Endothelial cell of umbilical vein (primary cell): ENCODE results near the gene F5.

Experiments
- EZH2 ChIP-seq: IDR thresholded peaks from 2 replicates; pipeline ENCODE4 v1.6.1; 2012; ENCODE audit warnings: borderline replicate concordance, low read depth, mild to moderate bottlenecking, moderate library complexity, low read length, inconsistent platforms; ENCODE audit not compliant: severe bottlenecking
- JUN ChIP-seq: IDR thresholded peaks from 2 replicates; pipeline ENCODE4 v1.6.1; 2011; ENCODE audit warnings: borderline replicate concordance, low read depth; ENCODE audit not compliant: insufficient read length, insufficient read depth
- POLR2A ChIP-seq: IDR thresholded peaks from 2 replicates; pipeline ENCODE4 v1.6.1; 2012; ENCODE audit warnings: low read depth, mild to moderate bottlenecking, control low read depth, low read length
- POLR2AphosphoS5 ChIP-seq: IDR thresholded peaks from 2 replicates; pipeline ENCODE4 v1.6.1; 2012; ENCODE audit warnings: low read depth, mild to moderate bottlenecking, control low read depth, low read length, moderate library complexity; ENCODE audit not compliant: insufficient read depth
- TF ChIP-seq, protein P1 (sequence below), 2 donors: IDR thresholded peaks; 1 replicate in 1 of 2; 2 replicates in 1 of 2; pipeline ENCODE4 v1.5.1; 2011; ENCODE audit warnings: low read length in 2 of 2, mild to moderate bottlenecking in 2 of 2, moderate library complexity in 2 of 2, control low read depth in 1 of 2, inconsistent platforms in 1 of 2, low read depth in 1 of 2; ENCODE audit not compliant: insufficient read depth in 1 of 2; ENCODE audit errors: extremely low read depth in 1 of 2
- TF ChIP-seq, protein P2 (sequence below): IDR thresholded peaks from 2 replicates; pipeline ENCODE4 v1.6.1; 2011; ENCODE audit not compliant: insufficient read depth, insufficient read length

DNA sequence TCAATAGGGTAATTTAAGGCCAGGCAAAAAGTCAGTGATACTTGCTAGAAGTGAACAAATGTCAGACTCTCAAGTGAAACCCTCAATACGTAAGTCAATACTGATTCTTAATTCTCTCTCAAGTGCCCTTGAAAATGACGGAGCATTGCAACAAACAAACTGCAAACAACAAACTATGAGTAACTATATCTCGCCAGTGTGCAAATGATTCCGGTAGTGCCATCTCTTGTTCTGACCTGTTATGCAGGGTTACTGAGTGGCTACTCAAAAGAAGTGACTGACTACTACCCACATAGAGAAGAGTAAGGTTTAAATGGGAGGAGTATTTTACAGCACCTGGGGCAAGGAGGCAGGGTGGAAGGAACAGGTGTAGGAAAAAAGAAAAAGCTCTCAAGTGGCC is 102.2 kb downstream of the F5 start:
- TF ChIP-seq EZH2: no peak
- TF ChIP-seq, protein P1, sequence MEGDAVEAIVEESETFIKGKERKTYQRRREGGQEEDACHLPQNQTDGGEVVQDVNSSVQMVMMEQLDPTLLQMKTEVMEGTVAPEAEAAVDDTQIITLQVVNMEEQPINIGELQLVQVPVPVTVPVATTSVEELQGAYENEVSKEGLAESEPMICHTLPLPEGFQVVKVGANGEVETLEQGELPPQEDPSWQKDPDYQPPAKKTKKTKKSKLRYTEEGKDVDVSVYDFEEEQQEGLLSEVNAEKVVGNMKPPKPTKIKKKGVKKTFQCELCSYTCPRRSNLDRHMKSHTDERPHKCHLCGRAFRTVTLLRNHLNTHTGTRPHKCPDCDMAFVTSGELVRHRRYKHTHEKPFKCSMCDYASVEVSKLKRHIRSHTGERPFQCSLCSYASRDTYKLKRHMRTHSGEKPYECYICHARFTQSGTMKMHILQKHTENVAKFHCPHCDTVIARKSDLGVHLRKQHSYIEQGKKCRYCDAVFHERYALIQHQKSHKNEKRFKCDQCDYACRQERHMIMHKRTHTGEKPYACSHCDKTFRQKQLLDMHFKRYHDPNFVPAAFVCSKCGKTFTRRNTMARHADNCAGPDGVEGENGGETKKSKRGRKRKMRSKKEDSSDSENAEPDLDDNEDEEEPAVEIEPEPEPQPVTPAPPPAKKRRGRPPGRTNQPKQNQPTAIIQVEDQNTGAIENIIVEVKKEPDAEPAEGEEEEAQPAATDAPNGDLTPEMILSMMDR (IDR thresholded peaks at IDR 0.05; ENCODE audit: extremely low read depth in 1 of 2, insufficient read depth in 1 of 2, low read depth in 1 of 2, low read length in 2 of 2): no peak
- no peak for TF ChIP-seq POLR2AphosphoS5
- TF ChIP-seq POLR2A: no peak
- TF ChIP-seq, protein P2, sequence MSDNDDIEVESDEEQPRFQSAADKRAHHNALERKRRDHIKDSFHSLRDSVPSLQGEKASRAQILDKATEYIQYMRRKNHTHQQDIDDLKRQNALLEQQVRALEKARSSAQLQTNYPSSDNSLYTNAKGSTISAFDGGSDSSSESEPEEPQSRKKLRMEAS: no peak
- no peak for TF ChIP-seq JUN
